ENCODE measurements around the gene NCDN.
"Not testable (repeated sequence)": the region's sequence is repeated elsewhere in the genome, so short reads cannot be mapped to it uniquely, and the experiment has no call there.

The NCDN gene

GRCh38 chr1:35572296-35572695 lies 14.7 kb downstream of the NCDN start:
- TF ChIP-seq, protein P1, sequence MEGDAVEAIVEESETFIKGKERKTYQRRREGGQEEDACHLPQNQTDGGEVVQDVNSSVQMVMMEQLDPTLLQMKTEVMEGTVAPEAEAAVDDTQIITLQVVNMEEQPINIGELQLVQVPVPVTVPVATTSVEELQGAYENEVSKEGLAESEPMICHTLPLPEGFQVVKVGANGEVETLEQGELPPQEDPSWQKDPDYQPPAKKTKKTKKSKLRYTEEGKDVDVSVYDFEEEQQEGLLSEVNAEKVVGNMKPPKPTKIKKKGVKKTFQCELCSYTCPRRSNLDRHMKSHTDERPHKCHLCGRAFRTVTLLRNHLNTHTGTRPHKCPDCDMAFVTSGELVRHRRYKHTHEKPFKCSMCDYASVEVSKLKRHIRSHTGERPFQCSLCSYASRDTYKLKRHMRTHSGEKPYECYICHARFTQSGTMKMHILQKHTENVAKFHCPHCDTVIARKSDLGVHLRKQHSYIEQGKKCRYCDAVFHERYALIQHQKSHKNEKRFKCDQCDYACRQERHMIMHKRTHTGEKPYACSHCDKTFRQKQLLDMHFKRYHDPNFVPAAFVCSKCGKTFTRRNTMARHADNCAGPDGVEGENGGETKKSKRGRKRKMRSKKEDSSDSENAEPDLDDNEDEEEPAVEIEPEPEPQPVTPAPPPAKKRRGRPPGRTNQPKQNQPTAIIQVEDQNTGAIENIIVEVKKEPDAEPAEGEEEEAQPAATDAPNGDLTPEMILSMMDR (IDR thresholded peaks at IDR 0.05; ENCODE audit: low read depth, low read length): no peak
- no peak overlapping the region for H3K4me3 ChIP-seq (ENCODE audit: low read depth, low read length)

DNA sequence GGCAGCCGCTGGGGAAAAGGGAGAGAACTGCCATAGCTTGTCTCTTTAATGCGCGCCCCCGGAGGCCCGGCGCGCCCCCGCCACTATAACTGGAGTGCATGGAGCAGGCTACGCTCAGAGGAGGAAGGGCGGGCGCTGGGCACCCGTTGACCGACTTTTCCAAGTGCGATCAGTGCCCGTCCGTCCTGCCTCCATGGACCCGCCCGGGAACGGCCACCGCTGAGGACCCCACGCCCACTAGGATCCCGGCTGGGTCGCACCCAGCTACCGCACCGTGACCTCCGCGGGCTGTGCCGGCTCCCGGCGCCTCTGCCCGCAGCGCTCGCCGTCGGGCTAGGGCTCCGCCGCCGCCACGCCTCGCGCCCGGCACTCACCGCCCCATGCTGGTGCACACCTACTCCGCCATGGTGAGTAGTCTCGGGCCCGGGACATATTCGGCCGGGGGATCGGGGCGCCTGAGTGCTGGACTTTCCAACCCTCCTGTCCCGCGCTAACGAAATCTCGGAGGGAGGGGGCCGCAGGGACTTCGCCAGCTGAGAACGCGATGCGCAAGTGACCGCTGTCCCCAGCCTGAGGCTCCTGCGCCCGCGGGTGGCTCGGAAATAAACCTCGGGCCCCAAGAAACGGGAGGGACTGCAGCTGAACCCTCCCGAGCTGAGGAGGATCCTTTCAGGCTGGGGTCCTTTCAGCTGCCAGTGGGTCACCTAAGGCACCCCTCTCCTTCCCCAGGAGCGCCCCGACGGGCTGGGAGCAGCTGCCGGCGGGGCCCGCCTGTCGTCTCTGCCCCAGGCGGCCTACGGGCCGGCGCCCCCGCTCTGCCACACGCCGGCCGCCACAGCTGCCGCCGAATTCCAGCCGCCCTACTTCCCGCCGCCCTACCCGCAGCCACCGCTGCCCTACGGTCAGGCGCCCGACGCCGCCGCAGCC lies 15.9 kb downstream of the NCDN start, which contains the start of gene TFAP2E:
Gene TFAP2E (plus strand): TSS at position 117 of the 927 bp plus-strand sequence. CDS start 264 bp downstream, at position 381.
- TF ChIP-seq, protein P1 (IDR thresholded peaks at IDR 0.05; ENCODE audit: low read depth, low read length): no peak
- peak within 1 kb of the TSS; percentile 59 for H3K4me3 ChIP-seq (ENCODE audit: low read depth, low read length)

GRCh38 chr1:35574125-35574654 lies 16.6 kb downstream of the NCDN start:
- TF ChIP-seq, protein P1 (IDR thresholded peaks at IDR 0.05; ENCODE audit: low read depth, low read length): no peak
- no peak overlapping the region for H3K4me3 ChIP-seq (ENCODE audit: low read depth, low read length)

GRCh38 chr1:35574655-35575415 lies 17.2 kb downstream of the NCDN start:
- H3K4me3 ChIP-seq (ENCODE audit: low read depth, low read length): no peak overlapping the region
- TF ChIP-seq, protein P1 (IDR thresholded peaks at IDR 0.05; ENCODE audit: low read depth, low read length): no peak

- H3K4me3 ChIP-seq (ENCODE audit: low read depth, low read length): no peak overlapping the region
- TF ChIP-seq, protein P1 (IDR thresholded peaks at IDR 0.05; ENCODE audit: low read depth, low read length): no peak
Measured at GRCh38 chr1:35575416-35575958, 17.9 kb downstream of the NCDN start.

DNA sequence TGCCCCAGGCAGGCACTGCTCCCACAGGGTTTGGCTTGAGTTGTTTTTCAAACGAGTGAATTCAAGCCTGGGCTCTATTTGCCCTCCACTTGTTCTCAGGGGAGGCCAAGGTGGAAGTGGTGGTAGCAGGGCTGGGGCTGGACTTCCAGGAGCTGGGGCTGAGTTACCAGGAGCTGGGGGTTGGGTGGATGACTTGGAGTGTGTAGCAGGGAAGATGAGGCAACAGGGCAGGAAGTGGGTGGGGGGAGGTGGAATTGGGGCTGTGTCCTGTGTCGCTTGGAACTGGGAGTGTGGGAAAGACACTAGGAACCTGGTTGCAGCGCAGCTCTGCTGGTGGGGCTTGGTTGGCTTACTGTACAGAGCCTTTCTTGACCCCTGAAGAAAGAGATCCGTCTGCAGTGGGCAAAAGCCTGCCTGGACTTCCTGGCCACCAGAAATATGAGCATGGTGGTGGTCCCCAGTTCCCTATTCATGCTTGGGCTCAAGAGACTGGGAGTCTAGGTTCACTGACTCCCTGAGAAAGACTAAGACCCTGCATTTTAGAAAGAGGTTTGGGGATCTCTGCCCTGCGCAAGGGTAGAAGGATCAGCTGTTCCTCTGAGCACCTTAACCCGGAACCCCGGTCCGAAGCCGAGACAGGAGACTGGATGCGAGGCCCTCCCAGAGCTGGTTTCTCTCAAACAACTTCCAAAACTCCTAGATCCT lies 18.6 kb downstream of the NCDN start:
- TF ChIP-seq, protein P1 (IDR thresholded peaks at IDR 0.05; ENCODE audit: low read depth, low read length): no peak
- H3K4me3 ChIP-seq (ENCODE audit: low read depth, low read length): no peak overlapping the region

- H3K4me3 ChIP-seq (ENCODE audit: low read depth, low read length): not testable (repeated sequence)
Measured at GRCh38 chr1:35576766-35577070, 19.1 kb downstream of the NCDN start.
